HUES48 (cell line): ENCODE data around the gene NYAP2.

Source experiments
- H3K27ac ChIP-seq: one replicate; pipeline ENCODE4 v1.7.0; 2013; ENCODE audit warnings: low read depth, low read length, inconsistent platforms
- H3K27me3 ChIP-seq: 2 replicates; pipeline ENCODE4 v1.6.1; 2013; ENCODE audit warnings: mild to moderate bottlenecking, low read length; ENCODE audit not compliant: control insufficient read depth, insufficient read depth
- H3K36me3 ChIP-seq: 2 replicates; pipeline ENCODE4 v1.6.1; 2013; ENCODE audit warnings: low read length; ENCODE audit not compliant: control insufficient read depth, insufficient read depth
- H3K4me1 ChIP-seq: 2 replicates; pipeline ENCODE4 v1.6.1; 2013; ENCODE audit warnings: mild to moderate bottlenecking, low read length; ENCODE audit not compliant: control insufficient read depth, insufficient read depth
- H3K4me3 ChIP-seq: 2 replicates; pipeline ENCODE4 v1.5.1; 2013; ENCODE audit warnings: mild to moderate bottlenecking, low read depth, low read length
- H3K9ac ChIP-seq: 2 replicates; pipeline ENCODE4 v1.6.1; 2013; ENCODE audit warnings: mild to moderate bottlenecking, low read depth, low read length, moderate library complexity
- H3K9me3 ChIP-seq: 2 replicates; pipeline ENCODE4 v1.6.1; 2013; ENCODE audit warnings: low read length; ENCODE audit not compliant: control insufficient read depth, insufficient read depth

The NYAP2 gene

DNA sequence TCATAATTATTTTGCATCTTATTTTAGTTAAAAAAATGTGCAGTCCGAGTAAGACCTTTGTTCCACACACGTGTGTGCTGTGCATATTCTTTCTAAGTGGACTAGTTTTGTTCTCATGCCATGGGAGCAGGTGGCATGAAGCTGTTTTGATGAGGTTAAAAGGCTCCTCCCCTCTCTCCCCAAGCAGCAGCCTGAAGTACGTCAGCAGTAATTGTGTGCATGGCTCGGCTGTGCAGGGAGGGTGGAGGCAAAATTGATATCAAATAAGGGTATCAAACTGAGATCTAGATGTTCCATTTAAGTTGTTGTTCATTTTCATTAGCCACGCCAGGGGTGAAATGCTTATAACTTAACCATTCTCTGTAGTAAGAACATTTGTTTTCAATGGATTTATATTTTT, at the start of gene NYAP2:
TSS of gene NYAP2 (plus strand) at position 207 of the 400 bp plus-strand sequence. CDS start 9,171 bp downstream, outside the sequence.
- Histone ChIP-seq H3K36me3 (no peaks in the 10 kb centered on the region), H3K4me3 (peak within 1 kb of the TSS; percentile 44), H3K27me3 (no peaks in the 10 kb centered on the region), H3K9ac (no peak within 1 kb of the TSS), H3K27ac (no peak within 1 kb of the TSS), H3K9me3 (no peaks in the 10 kb centered on the region), H3K4me1 (peaks cover 6% of the 10 kb centered on the region; the same call in 1 of the 2 replicates)

DNA sequence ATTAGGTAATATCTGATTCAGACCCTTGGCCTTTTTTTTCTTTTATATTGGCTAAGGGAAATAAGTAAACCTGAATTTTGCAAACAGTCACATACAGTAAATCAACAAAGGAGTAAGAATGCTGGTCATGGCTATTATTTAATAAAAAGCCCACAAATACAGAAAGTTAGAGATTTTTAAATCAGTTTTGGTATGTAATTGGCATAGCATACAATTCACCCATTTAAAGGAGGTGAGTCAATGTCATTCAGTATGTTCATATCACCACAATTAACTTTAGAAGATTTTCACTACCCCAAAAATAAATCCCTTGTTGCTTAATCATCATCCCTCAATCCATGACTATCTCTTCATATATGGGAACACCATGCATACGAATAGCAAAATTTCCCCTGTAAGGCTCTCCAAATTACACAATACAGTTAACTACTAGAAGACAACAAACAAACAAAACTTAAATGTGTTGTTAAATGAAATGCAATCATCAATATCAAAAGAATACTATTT, 45.9 kb upstream of the NYAP2 start:
- Histone ChIP-seq H3K36me3 (no peaks in the 10 kb centered on the region), H3K9ac (no peak overlapping the region), H3K27ac (no peak overlapping the region), H3K4me3 (no peak overlapping the region), H3K9me3 (no peaks in the 10 kb centered on the region), H3K4me1 (no peaks in the 10 kb centered on the region), H3K27me3 (no peaks in the 10 kb centered on the region)

GRCh38 chr2:225354281-225354774, 45.2 kb upstream of the NYAP2 start:
- H3K27ac ChIP-seq = peak overlapping the region; percentile 33
- H3K9me3 ChIP-seq = no peaks in the 10 kb centered on the region
- H3K36me3 ChIP-seq = no peaks in the 10 kb centered on the region
- no peaks in the 10 kb centered on the region for H3K4me1 ChIP-seq
- no peak overlapping the region for H3K9ac ChIP-seq
- no peaks in the 10 kb centered on the region for H3K27me3 ChIP-seq
- H3K4me3 ChIP-seq = no peak overlapping the region

- no peaks in the 10 kb centered on the region for H3K9me3 ChIP-seq
- no peaks in the 10 kb centered on the region for H3K27me3 ChIP-seq
- no peak overlapping the region for H3K9ac ChIP-seq
- H3K27ac ChIP-seq = no peak overlapping the region
- H3K4me3 ChIP-seq = no peak overlapping the region
- H3K4me1 ChIP-seq = no peaks in the 10 kb centered on the region
- H3K36me3 ChIP-seq = no peaks in the 10 kb centered on the region
Observed at GRCh38 chr2:225355788-225356187, 43.7 kb upstream of the NYAP2 start.

DNA sequence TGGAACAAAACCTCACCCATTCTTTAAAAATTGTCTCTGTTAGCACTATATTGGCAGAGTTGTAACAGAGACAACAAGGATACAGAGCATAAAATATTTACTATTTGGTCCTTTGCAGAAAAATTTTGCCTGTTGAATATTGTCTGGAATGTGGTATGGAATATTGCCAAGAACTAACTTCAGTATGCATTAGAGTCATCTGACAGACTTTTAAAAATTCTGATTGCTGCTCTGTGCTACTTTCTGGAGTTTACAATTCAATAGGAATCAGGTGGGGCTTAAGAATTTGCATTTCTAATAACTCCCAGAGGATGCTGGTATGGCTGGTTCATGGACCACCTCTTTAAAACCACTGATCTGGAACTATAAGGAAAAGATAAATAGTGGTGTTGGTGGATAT, 32.8 kb upstream of the NYAP2 start:
- no peaks in the 10 kb centered on the region for H3K27me3 ChIP-seq
- no peaks in the 10 kb centered on the region for H3K9me3 ChIP-seq
- H3K36me3 ChIP-seq = no peaks in the 10 kb centered on the region
- no peak overlapping the region for H3K4me3 ChIP-seq
- no peak overlapping the region for H3K27ac ChIP-seq
- peaks cover 10% of the 10 kb centered on the region; the same call in 1 of the 2 replicates for H3K4me1 ChIP-seq
- H3K9ac ChIP-seq = no peak overlapping the region

DNA sequence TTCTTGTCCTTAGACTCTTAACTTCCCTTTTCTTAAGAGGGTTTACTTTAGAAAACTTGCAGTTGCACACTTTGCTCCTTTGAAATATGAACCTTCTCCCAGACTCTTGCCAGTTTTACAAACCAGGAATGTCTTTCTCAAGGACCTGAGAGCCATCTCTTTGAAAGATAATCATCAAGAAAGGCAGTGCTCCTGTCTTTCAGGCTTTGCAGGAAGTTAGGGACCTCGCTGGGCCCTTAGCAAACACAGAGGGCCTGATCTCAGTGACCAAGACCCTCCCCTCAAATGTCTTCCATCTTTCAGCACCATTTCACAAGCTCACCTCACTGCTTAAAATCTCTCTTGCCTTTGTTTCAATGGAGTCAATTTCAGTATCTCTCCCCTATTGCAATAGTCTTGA, 32.0 kb upstream of the NYAP2 start:
- Histone ChIP-seq H3K4me1 (peaks cover 10% of the 10 kb centered on the region; the same call in 1 of the 2 replicates), H3K9me3 (no peaks in the 10 kb centered on the region), H3K9ac (no peak overlapping the region)

DNA sequence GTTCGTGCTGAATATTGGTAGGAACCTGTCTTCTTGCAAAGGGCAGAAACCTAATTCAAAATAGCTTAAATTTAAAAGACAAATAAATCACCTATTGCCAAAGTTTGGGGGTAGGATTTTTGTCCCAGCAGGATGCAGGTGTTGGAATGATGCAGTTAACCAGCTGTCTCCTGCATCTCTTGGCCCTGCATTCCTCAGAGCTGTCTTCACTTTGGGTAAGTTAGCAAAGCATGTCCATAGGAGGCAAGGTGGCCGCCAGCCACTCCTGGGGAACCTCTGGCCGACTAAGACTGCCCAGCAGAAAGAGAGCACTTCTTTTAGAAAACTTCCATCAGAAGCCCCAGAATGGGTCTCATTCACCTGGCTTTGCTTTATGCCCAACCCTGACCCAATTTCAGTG, 20.5 kb upstream of the NYAP2 start:
- peaks cover 19% of the 10 kb centered on the region for H3K4me1 ChIP-seq
- no peak overlapping the region for H3K9ac ChIP-seq
- H3K9me3 ChIP-seq = no peaks in the 10 kb centered on the region
- H3K27me3 ChIP-seq = no peaks in the 10 kb centered on the region
- no peak overlapping the region for H3K27ac ChIP-seq
- no peaks in the 10 kb centered on the region for H3K36me3 ChIP-seq
- no peak overlapping the region for H3K4me3 ChIP-seq

More for the DNA sequence above, 32.0 kb upstream of the NYAP2 start:
- no peak overlapping the region for H3K4me3 ChIP-seq
- H3K36me3 ChIP-seq = no peaks in the 10 kb centered on the region
- no peaks in the 10 kb centered on the region for H3K27me3 ChIP-seq
- H3K27ac ChIP-seq = no peak overlapping the region

- no peaks in the 10 kb centered on the region for H3K27me3 ChIP-seq
- no peaks in the 10 kb centered on the region for H3K9me3 ChIP-seq
Observed at GRCh38 chr2:225379856-225380255, 19.7 kb upstream of the NYAP2 start.

DNA sequence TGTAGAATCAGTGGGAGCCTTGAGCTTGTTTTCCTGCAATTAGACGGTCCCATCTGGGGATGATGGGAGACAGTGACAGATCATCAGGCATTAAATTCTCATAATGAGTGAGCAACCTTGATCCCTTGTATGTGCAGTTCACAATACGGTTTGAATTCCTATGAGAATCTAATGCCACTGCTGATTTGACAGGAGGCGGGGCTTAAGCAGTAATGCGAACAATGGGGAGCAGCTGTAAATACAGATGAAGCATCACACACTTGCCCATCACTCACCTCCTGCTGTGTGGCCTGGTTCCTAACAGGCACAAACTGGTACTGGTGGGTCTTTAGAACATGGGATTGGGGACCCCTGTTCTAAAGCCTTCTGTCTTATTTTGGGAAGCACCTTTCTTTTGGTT, 17.9 kb upstream of the NYAP2 start:
- Histone ChIP-seq H3K27ac (no peak overlapping the region), H3K9ac (no peak overlapping the region), H3K9me3 (no peaks in the 10 kb centered on the region), H3K4me3 (no peak overlapping the region), H3K4me1 (peaks cover 19% of the 10 kb centered on the region), H3K36me3 (no peaks in the 10 kb centered on the region), H3K27me3 (no peaks in the 10 kb centered on the region)

More at GRCh38 chr2:225379856-225380255, 19.7 kb upstream of the NYAP2 start:
- H3K4me1 ChIP-seq = peaks cover 19% of the 10 kb centered on the region
- no peak overlapping the region for H3K9ac ChIP-seq
- H3K27ac ChIP-seq = no peak overlapping the region
- H3K36me3 ChIP-seq = no peaks in the 10 kb centered on the region
- H3K4me3 ChIP-seq = no peak overlapping the region

DNA sequence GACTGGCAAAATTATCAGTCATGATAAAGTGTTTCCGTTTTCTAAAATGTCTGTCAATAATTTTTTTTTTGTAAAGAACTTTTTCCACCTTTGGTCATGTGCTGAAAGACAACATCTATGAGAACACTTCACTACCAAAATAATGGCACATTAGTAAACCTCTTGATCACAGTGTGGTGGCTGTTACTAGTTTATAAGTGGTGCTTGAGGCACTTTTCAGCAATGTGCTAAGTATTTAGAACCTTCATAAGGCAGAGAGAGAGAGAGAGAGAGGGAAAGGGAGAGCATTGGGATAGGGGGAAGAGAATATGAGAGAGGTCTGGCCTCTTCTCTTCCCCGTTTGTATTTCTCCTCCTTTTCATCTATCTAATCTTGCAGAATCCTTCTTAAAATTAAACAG, 1.1 kb upstream of the NYAP2 start:
- no peaks in the 10 kb centered on the region for H3K9me3 ChIP-seq
- H3K36me3 ChIP-seq = no peaks in the 10 kb centered on the region
- no peak overlapping the region for H3K27ac ChIP-seq
- no peaks in the 10 kb centered on the region for H3K27me3 ChIP-seq
- H3K9ac ChIP-seq = no peak overlapping the region
- H3K4me3 ChIP-seq = no peak overlapping the region
- H3K4me1 ChIP-seq = peaks cover 6% of the 10 kb centered on the region; the same call in 1 of the 2 replicates

DNA sequence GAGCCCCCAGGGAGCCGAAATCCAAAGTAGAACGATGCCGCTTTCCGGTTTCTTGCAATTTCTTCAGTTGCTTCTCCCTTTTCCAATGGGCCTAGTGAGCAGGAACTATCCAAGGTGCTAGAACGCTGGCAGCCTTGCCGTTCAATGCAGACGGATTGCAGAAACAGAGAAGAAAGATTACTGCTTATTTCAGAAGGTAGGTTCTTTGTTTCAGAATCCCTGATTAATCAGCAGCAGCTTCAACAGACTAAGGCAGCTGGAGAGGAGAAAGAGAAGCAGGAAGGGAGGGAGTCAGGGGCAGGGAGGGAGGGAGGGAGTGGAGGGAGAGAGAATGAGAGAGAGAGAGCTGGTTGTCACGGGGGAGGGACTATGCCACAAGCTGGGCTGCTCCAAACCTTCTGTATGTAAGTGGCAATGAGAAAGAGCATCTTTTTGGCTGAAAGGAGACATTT, 576 bp downstream of the NYAP2 start:
- Histone ChIP-seq H3K27ac (no peak overlapping the region), H3K4me1 (peaks cover 6% of the 10 kb centered on the region; the same call in 1 of the 2 replicates), H3K27me3 (no peaks in the 10 kb centered on the region), H3K9ac (no peak overlapping the region), H3K4me3 (peak overlapping the region; percentile 44), H3K9me3 (no peaks in the 10 kb centered on the region), H3K36me3 (no peaks in the 10 kb centered on the region)
